ENCODE results near the gene KNDC1.

Gene KNDC1

DNA sequence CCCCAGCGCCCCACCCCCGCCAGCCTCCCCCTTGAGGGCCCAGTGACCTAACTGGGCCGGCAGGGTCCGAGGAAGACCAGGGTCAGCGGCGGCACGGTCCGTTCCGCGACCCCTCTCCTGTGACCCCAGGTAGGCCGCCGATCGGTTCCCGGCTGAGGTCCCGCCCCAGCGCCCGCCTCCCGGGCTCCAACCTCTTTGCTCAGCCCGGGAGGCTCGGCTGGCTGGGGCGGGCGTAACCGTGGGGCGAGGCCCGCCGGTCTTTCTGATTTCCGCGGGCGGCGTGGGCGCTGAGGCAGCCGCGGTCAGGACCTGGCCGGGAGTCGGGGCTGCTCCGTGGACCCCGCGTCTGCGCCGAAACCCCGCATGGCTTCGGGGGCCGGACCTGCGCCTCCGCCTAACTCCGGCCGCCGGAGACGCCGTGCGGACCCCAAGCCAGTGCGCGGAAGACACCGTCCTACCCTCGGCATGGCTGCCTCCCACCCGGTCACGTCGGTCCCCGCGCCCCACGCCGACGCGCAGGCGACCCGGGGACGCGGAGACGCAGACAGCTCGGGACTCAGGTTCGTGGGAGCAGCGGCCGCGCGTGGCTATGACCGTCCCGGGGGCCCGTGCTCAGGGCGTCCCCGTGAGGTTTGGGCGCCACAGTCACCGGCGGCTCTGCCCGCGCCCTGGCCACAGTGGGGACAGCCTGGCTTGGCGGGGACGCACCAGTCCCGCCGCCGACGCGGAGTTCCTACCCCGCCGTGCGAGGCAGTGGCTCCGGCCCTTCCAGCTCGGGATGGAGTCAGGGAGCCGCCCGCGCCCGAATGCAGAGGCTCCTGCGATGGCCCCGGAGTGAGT lies 76.6 kb downstream of the KNDC1 start:
- in situ Hi-C loops (cut with HindIII; ENCODE audit: low sequenced_read_pairs): no loop called here

DNA sequence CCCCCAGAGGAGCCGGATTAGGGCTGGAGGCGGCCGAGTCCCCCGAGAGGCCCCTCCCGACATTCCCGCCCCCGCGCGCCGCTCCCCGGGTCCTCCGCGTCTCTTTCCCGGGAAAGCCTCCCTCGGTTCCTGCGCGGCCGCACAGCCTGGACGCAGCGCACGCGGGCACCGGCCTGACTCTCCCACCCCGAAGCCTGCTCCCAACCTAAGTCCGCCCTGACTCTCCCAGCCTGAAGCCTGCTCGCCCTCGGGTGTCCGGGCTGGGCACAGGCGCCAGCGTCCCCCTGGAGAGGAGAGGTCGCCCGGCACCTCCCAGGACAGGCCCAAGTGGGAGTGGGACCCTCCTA lies 77.2 kb downstream of the KNDC1 start:
- in situ Hi-C loops (cut with HindIII; ENCODE audit: low sequenced_read_pairs): no loop called here

DNA sequence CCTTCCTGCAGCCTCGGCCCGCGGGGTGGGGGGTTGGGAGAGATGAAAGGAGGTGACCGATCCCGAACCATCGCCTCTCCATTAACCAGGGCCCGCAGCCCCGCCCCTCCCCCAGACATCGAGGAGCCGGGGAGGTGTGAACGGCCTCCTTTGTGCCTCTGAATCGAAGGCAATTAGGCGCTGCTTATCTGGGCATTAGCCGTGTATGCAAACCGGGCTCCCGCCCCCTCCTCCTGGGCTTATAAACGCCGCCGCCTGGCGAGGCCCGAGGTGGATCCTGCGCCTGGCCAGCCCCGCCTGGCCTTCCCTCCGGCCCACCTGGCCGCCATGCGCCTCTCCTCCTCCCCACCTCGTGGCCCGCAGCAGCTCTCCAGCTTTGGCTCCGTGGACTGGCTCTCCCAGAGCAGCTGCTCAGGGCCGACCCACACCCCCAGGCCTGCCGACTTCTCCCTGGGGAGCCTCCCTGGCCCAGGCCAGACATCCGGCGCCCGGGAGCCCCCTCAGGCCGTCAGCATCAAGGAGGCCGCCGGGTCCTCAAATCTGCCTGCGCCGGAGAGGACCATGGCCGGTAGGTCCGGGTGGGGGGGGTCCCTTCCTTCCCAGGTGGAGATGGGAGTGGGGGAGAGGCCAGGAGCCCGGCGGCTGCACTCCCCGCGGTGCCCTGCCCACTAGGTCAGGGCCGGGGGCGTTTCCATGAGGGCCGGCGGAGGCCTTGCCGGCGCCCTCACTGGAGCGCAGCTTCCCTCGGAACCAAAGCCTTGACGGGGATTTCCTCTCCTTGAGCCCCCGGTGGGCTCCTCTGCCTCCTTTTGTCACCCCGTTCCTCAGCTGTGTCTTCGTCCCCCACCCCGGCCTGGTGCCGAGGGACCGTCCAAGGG lies 77.8 kb downstream of the KNDC1 start, which contains the start of gene VENTX:
Gene VENTX, plus strand, starts transcription at position 268 of the 878 bp plus-strand sequence. Its CDS starts 60 bp downstream, at position 328.
- in situ Hi-C loops (cut with HindIII; ENCODE audit: low sequenced_read_pairs): no loop called here

DNA sequence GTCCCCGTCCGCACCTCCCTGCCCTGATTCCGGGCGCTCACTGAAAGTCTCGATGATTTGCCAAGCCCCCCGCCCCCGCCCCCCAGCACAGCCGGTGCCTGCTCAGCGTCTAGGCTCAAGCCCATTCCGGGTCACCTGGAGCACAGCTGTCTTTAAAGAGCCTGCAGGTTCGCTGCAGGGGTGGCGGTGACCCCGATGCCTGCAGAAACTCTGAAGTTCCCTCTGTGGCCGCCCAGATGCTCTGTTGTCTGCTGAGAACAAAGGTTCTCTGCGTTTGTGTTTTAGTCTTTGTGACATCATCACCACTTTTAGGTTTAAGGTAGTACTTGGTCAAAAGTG lies 78.4 kb downstream of the KNDC1 start:
- in situ Hi-C loops (cut with HindIII; ENCODE audit: low sequenced_read_pairs): no loop called here

DNA sequence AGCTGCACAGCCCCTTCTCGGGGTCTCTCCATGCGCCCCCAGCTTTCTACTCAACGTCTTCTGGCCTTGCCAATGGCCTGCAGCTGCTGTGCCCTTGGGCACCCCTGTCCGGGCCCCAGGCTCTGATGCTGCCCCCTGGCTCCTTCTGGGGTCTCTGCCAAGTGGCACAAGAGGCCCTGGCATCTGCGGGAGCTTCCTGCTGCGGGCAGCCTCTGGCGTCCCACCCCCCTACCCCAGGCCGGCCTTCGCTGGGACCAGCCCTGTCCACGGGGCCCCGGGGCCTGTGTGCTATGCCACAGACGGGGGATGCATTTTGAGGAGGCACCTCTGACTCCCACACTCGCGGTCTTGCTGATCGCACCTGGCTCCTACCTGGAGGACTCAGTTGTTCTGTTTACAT lies 80.0 kb downstream of the KNDC1 start:
- in situ Hi-C loops (cut with HindIII; ENCODE audit: low sequenced_read_pairs): no loop called here

DNA sequence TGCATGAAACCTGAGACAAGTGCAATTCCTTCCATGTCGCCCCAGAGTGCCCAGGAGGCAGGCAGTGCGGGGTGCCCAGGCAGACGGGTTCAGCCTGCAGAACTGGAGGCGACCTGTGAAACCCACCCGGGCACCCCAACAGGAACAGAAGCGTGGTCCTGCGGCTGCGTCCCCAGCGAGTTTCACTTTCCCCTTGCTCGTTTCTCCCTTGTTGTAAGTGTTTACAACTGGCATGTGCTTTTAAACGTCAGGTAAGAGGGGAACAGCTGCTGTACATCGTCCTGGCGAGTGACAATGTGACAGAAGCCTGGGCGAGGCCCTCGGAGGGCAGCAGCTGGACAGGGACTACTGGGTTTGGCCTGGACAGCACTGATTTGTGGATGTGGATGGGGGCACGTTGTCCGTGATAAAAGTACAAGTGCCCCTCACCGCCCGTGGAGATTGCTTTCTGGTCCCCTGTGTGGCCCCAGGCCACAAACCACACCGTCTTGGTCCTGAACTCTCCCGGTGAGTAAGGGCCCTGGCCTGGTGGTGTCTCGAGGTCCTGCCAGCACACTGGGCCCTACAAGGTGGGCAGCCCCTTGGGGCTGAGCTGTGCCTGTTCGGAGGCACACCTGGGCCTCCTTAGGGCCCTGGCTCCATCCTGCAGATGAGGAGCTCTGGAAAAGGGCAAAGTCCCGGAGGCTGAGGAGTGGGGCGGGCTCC lies 81.6 kb downstream of the KNDC1 start:
- in situ Hi-C loops (cut with HindIII; ENCODE audit: low sequenced_read_pairs): no loop called here

DNA sequence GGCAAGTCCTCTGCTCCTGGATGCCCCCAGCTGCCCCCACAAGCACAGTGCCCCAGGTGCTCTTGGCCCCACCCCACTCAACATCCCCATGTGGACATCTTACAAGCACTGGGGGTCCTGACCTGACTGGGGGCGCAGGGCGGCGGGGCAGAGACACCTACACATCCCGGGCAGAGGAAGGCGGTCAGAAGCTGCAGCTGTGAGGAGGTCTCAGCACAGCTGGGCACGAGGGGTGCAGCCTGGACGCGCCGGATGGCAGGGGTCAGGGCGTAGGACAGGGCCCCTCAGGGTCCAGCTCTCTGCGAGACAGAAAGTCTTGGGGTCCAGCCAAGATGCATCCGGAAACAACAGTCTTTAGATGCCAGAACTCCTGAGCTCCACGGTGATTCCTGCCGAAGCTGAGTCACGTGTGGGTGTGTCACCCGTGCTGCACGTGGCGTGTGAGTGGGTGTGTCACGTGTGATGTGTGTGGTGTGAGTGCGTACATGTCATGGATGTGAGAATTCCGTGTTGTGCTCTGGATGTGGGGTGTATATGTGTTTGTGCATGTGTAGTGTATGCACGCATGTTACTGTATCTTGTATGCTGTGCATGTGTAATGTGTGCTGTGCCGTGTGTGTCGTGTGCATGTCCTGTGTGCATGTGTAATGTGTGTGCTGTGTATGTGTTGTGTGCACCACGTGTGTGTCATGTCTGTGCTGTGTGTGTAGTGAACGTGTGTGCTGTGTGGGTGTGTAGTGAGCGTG lies 82.8 kb downstream of the KNDC1 start:
- in situ Hi-C loops (cut with HindIII; ENCODE audit: low sequenced_read_pairs): no loop called here

DNA sequence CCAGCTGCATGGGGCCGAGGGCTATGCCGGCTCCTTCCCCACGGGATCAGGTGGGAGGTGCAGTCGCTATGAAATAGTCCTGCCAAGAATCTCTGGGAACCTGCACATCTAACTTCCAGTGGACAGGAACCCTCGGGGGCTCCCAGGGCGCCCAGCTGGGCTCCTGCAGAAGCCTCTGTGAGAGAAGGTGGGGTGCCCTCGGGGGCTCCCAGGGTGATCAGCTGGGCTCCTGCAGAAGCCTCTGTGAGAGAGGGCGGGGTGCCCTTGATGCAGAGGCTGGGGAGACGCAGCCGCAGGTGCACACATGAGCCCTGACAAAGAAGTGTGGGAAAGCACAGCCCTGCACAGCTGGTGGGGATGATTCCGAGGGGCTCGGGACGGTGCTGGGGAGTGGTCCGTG lies 83.6 kb downstream of the KNDC1 start:
- in situ Hi-C loops (cut with HindIII; ENCODE audit: low sequenced_read_pairs): no loop called here

DNA sequence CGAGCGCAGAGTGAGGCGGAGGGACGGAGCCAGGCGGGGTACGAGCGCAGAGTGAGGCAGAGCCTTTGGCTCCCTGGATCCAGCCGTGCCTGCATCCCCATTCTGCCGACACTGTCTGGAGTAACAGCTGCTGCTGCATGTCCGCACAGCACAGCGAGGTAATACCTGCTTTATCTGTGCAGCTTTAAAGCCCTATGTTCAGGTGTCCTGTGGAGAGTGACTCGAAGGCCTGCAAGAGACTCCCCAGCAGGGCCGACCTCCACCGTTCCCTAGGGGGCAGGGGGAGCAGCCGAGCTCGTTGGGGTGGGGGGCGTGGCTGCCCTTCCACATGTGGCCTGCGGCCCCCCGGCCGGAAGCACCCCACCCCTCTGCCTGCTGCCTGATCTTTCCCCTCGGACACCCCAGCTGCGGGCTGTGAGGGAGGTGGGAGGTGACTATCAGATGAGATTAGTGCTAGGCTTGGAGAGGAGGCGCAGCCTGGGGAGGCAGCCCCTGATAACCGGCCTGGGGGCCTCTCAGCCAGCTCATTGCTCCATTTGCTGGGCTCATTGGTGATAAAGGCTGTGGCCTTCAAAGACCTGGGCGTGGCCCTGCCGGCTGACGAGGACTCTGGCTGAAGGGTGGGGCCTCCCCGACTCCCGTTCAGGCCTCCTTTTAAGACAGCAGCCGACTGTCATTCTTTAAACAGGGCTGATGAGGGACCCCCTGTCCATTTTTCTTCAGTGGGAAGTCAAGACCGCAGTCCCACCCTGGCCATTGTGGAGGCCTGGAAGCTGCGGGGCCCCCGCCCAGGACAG lies 85.6 kb downstream of the KNDC1 start:
- in situ Hi-C loops (cut with HindIII; ENCODE audit: low sequenced_read_pairs): no loop called here

DNA sequence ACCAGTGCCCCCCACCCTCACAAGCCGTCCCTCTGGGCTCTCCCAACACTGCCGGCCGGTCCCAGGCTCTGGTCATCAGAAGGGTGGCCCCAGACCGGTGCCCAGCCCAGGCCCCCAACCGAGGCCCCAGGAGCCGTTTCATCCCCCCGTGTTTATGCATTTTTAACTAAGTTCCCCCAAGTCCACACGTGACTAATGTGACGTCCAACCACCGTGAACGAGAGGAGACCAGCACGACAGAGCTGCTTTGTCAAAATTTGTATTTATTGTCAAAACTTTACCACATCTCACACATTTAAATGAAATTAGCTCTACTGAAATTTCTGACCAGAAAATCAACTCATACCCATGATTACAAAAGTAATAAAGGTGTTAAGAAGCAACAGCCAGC lies 86.2 kb downstream of the KNDC1 start:
- in situ Hi-C loops (cut with HindIII; ENCODE audit: low sequenced_read_pairs): no loop called here

DNA sequence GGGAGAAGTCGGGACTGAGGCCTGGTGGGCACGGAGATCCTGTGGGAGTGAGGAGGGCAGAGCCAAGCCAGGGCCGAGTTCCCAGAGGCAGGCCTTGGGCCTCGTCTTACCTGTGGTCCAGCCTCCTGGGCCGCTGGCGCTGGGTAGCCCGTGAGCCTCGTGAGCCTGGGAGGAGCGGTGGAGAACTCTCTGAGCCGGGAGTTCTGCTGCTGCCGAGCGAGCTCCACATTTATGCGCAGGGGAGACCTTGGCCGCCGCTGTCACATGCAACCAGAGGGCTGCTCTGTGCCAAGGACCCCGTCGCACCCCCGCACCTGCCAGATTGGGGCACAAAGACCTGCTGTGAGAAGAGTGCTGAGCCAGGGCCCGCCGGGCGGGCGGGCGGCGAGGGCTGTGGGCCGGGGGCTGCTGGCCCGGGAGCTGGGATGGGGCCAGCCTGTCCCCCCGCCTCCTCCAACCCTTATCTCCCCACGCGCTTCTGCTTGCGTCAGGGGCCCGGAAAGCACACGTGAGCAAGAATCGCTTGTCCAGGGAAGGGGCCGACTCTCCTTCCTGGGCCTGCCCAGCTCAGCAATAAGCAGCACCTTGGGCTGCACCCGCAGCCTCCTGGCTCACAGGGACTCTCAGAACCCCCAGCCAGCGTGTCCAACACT lies 87.8 kb downstream of the KNDC1 start:
- in situ Hi-C loops (cut with HindIII; ENCODE audit: low sequenced_read_pairs): no loop called here

DNA sequence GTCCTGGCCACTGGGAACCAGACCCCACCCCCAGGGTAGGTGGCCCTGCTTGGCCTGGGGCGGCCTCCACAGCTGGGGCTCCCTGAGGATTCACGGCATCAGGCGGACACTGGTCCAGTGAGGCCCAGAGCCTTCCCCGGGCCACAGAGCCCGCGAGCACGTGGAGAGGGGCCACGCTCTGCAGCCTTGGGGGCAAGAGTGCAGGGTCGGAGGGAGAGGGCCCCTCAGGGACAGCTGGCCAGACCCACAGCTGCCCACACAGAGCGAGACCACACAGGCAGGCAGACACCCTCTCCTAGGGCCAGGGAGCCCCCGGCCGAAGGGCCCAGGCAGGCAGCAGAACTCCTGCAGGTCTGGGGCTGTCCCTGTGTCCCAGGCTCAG lies 88.3 kb downstream of the KNDC1 start:
- in situ Hi-C loops (cut with HindIII; ENCODE audit: low sequenced_read_pairs): no loop called here

DNA sequence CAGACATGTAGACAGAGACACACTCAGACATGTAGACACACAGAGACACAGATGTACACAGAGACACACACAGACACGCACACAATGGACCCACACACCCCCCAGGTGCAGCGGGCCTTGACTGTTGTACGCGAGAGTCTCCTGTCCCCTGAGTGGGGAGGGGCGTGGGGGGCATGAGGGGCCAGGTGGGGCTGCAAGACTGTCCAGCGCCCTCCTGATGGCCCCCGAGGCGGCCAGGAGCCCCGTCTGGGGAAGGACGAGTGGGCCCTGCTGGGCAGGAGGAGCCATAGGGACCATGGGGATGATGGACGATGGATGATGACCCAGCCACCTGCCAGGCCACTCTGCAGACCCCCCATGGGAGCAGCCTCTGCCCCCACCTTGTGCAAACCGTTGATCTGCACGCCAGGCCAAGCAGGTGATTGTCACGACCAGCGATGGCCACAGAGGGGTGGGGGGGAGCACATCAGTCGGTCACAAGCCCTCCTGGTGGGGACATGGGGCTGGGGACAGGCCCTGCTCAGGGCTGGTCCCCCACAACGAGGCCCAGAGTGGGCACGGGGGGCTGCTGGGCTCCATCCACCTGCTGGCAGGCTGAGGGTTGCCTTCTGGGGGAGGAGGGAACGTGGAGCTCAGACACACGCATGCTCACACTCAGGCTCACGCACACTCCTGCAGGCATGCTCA lies 89.2 kb downstream of the KNDC1 start:
- in situ Hi-C loops (cut with HindIII; ENCODE audit: low sequenced_read_pairs): no loop called here

DNA sequence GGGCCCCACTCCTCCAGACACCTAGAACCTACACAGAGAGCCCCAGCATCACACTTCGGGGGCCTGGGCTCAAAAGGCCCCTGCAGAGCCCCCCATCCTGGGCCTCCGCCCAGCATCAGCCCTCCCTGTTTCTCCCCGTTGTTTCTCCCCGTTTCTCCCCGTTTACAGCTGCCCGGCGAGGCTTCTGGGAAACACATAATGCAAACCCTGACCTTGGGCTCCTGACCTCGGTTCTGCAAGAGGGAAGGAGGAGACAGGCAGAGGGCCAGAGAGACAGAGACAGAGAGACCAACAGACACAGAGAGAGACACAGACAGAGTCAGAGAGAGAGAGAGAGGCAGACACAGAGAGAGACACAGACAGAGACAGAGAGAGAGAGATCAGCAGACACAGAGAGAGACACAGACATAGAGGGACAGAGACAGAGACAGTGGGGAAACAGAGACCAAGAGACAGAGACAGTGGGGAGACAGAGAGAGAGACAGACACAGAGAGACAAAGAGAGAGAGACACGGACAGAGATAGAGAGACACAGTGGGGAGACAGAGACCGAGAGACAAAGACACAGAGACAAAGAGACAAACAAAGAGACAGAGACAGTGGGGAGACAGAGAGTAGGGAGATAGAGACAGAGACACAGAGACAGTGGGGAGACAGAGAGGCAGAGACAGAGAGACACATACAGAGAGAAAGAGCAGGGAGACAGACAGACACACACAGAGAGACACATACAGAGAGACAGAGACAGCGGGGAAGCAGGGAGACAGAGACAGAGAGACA lies 90.1 kb downstream of the KNDC1 start:
- in situ Hi-C loops (cut with HindIII; ENCODE audit: low sequenced_read_pairs): loop anchor here (25.0 kb wide), 1 partner anchor 88 kb away; the partner anchor contains the start of gene KNDC1

DNA sequence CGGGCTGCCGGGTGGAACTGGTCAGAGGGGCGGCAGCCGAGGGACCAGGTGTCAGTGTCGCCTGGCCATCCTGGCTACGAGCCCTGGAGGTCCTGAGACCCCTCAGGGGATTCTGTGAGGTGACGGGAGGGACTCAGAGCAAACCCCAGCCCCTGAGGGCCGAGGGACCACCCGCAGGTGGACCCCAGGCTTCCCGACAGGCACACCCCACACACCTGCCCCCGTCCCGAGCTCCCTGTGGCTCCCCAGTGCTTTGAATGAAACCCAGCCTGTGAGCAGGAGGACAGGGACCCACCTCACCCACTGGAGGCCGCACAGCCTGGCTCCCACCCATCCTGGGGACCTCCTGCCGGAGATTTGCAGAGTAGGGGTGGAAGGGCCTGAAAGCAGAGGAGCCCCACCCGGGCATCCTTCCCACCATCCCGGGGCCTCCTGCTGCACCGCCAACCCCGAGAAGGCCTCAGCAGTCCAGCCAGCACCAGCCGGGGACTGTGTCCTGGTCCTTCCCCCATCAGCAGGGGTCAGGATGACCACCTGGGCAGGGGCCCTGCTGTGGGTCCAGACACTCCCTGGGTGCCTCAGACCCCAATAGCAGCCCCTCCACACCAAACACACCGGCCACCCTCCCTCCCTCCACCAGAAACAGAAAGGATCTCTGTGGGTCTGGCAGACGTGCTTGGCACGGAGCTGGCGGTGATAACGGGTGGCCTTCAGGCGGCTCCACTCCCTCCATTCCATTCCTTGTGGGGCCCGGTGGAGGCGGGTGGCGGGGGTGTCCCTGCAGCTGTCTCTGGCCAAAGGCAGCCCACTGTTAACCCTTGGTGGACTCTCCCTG lies 91.6 kb downstream of the KNDC1 start:
- in situ Hi-C loops (cut with HindIII; ENCODE audit: low sequenced_read_pairs): loop anchor here (25.0 kb wide), 1 partner anchor 89 kb away; the partner anchor contains the start of gene KNDC1

DNA sequence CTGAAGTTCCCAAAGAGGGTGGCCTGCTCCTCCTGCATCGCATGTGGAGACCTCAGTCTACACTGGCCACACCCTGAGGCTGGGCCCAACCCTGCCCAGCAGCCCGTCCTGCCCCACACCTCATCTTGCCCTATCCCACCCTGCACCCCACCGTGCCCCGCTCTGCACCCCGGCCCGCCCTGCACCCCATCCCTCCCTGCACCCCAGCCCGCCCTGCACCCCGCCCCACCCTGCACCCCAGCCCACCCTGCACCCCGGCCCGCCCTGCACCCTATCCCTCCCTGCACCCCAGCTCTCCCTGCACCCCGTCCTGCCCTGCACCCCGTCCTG lies 92.2 kb downstream of the KNDC1 start:
- in situ Hi-C loops (cut with HindIII; ENCODE audit: low sequenced_read_pairs): loop anchor here (25.0 kb wide), 1 partner anchor 90 kb away; the partner anchor contains the start of gene KNDC1

DNA sequence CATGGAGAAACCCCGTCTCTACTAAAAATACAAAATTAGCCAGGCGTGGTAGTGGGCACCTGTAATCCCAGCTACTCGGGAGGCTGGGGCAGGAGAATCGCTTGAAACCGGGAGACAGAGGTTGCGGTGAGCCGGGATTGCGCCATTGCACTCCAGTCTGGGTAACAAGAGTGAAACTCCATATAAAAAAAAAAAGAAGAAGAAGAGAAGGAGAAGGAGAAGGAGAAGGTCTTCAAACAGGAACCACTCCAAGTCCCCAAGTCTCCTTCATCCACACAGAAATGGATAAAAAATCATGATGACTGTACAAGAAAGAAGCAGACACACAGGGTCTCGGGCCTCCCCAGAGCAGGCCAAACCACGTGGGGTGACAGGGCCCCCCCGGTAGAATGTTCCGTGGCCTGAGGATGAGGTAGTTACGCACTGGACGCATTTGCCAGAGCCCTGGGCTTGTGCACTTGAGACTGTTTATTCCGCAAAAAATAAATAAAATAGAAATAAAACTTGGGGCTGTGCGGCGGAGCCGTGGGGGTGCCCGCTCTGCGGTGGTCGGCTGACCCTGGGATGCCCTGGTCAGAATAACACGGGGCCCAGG lies 93.4 kb downstream of the KNDC1 start:
- in situ Hi-C loops (cut with HindIII; ENCODE audit: low sequenced_read_pairs): loop anchor here (25.0 kb wide), 1 partner anchor 91 kb away; the partner anchor contains the start of gene KNDC1
